OCI-LY1 (cell line): ENCODE data around the gene LMBRD2.

ENCODE experiments used
- H2AFZ ChIP-seq: fragments of 200-600 bp; sonication (generic), shearing (Covaris generic); 2 replicates; pipeline ENCODE4 v1.6.0; 2014; ENCODE audit warnings: antibody characterized with exemption, mild to moderate bottlenecking, low read length
- H3F3A ChIP-seq: fragments of 200-600 bp; sonication (generic), shearing (Covaris generic); 2 replicates; pipeline ENCODE4 v1.6.0; 2014; ENCODE audit warnings: mild to moderate bottlenecking, antibody characterized with exemption, low read length, moderate library complexity; ENCODE audit not compliant: insufficient read depth
- H3K27ac ChIP-seq: fragments of 200-600 bp; sonication (generic); 2 replicates; pipeline ENCODE4 v1.5.1; 2014; ENCODE audit warnings: low read length, mixed run types, mild to moderate bottlenecking, low read depth; ENCODE audit not compliant: poor library complexity, severe bottlenecking
- H3K27me3 ChIP-seq: fragments of 200-600 bp; sonication (generic); 2 replicates; pipeline ENCODE4 v1.6.0; 2014; ENCODE audit warnings: antibody characterized with exemption, mild to moderate bottlenecking, low read length, moderate library complexity; ENCODE audit not compliant: insufficient read depth
- H3K36me3 ChIP-seq: fragments of 200-600 bp; sonication (generic); 2 replicates; pipeline ENCODE4 v1.6.1; 2014; ENCODE audit warnings: mild to moderate bottlenecking, antibody characterized with exemption, low read length, moderate library complexity, mixed read lengths; ENCODE audit not compliant: insufficient read depth
- H3K4me1 ChIP-seq: fragments of 200-600 bp; sonication (generic); 2 replicates; pipeline ENCODE4 v1.5.1; 2014; ENCODE audit warnings: mild to moderate bottlenecking, low read length, moderate library complexity; ENCODE audit not compliant: insufficient read depth, severe bottlenecking
- H3K4me2 ChIP-seq: fragments of 200-600 bp; sonication (generic), shearing (Covaris generic); 2 replicates; pipeline ENCODE4 v1.6.1; 2014; ENCODE audit warnings: low read length
- H3K4me3 ChIP-seq: fragments of 200-600 bp; sonication (generic); 2 replicates; pipeline ENCODE4 v1.5.1; 2014; ENCODE audit warnings: low read length, low read depth, mild to moderate bottlenecking, mixed read lengths; ENCODE audit not compliant: poor library complexity, severe bottlenecking
- H3K79me2 ChIP-seq: fragments of 200-600 bp; shearing (Covaris generic); 2 replicates; pipeline ENCODE4 v1.6.1; 2016; ENCODE audit warnings: mixed run types, low read length, mixed read lengths; ENCODE audit not compliant: insufficient read depth
- H3K9ac ChIP-seq: fragments of 200-600 bp; sonication (generic), shearing (Covaris generic); 2 replicates; pipeline ENCODE4 v1.6.1; 2014; ENCODE audit warnings: mild to moderate bottlenecking, low read length, mixed read lengths
- H3K9me2 ChIP-seq: fragments of 200-600 bp; sonication (generic), shearing (Covaris generic); 2 replicates; pipeline ENCODE4 v1.6.1; 2014; ENCODE audit warnings: low read depth, mild to moderate bottlenecking, low read length, mixed read lengths
- H3K9me3 ChIP-seq: fragments of 200-600 bp; shearing (Covaris generic); 2 replicates; pipeline ENCODE4 v1.6.1; 2014; ENCODE audit warnings: low read length, mixed read lengths
- H4K20me1 ChIP-seq: fragments of 200-600 bp; sonication (generic), shearing (Covaris generic); 2 replicates; pipeline ENCODE4 v1.6.0; 2016; ENCODE audit warnings: mild to moderate bottlenecking, low read length; ENCODE audit not compliant: insufficient read depth
- EZH2 ChIP-seq: fragments of 200-600 bp; sonication (generic), shearing (Covaris generic); IDR thresholded peaks from 2 replicates; pipeline ENCODE4 v1.8.0; 2017; ENCODE audit warnings: borderline replicate concordance, mixed run types, mild to moderate bottlenecking, antibody characterized with exemption, low read length, moderate library complexity, mixed read lengths
- TF ChIP-seq, protein P1 (sequence below): fragments of 200-600 bp; sonication (generic), shearing (Covaris generic); IDR thresholded peaks from 2 replicates; pipeline ENCODE4 v1.5.1; 2017; ENCODE audit warnings: mild to moderate bottlenecking, antibody characterized with exemption, low read length, moderate library complexity, mixed read lengths

The LMBRD2 gene

GRCh38 chr5:36177715-36178523 is 26.2 kb upstream of the LMBRD2 start:
- Histone ChIP-seq H4K20me1 (no peaks in the 10 kb centered on the region), H3K9me3 (no peaks in the 10 kb centered on the region), H3K4me2 (no peak overlapping the region), H3F3A (no peaks in the 10 kb centered on the region), H3K79me2 (no peaks in the 10 kb centered on the region), H3K27ac (no peak overlapping the region), H3K4me1 (no peaks in the 10 kb centered on the region), H3K4me3 (no peak overlapping the region), H3K27me3 (no peaks in the 10 kb centered on the region), H3K9me2 (no peaks in the 10 kb centered on the region), H3K9ac (no peak overlapping the region), H3K36me3 (peaks cover 95% of the 10 kb centered on the region), H2AFZ (no peak overlapping the region)
- TF ChIP-seq EZH2: no peak
- TF ChIP-seq, protein P1, sequence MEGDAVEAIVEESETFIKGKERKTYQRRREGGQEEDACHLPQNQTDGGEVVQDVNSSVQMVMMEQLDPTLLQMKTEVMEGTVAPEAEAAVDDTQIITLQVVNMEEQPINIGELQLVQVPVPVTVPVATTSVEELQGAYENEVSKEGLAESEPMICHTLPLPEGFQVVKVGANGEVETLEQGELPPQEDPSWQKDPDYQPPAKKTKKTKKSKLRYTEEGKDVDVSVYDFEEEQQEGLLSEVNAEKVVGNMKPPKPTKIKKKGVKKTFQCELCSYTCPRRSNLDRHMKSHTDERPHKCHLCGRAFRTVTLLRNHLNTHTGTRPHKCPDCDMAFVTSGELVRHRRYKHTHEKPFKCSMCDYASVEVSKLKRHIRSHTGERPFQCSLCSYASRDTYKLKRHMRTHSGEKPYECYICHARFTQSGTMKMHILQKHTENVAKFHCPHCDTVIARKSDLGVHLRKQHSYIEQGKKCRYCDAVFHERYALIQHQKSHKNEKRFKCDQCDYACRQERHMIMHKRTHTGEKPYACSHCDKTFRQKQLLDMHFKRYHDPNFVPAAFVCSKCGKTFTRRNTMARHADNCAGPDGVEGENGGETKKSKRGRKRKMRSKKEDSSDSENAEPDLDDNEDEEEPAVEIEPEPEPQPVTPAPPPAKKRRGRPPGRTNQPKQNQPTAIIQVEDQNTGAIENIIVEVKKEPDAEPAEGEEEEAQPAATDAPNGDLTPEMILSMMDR: peak; percentile 65

DNA sequence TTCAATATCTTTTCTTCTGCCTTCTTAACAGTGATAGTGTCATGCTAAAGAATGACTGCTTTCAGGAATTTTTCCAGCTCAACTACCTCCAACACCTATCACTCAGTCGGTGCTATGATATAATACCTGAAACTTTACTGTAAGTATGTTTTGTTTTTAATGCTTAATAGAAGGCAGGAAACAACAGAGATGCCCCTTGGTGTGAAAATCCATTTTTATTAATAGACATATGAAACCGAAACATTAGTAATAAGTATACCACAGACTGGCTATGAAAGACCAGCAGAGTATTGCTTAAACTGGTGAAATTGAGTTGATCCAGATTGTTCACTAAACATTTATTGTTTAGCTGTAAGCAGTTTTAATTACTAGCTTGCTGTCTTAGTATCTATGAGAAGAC is 25.5 kb upstream of the LMBRD2 start:
- Histone ChIP-seq H3K79me2 (no peaks in the 10 kb centered on the region), H3K9me2 (no peaks in the 10 kb centered on the region), H3K9ac (no peak overlapping the region), H3K27ac (no peak overlapping the region), H2AFZ (no peak overlapping the region), H3K9me3 (no peaks in the 10 kb centered on the region), H3K4me2 (no peak overlapping the region), H3K36me3 (peaks cover 95% of the 10 kb centered on the region), H4K20me1 (no peaks in the 10 kb centered on the region), H3F3A (no peaks in the 10 kb centered on the region), H3K4me1 (no peaks in the 10 kb centered on the region), H3K4me3 (no peak overlapping the region), H3K27me3 (no peaks in the 10 kb centered on the region)
- TF ChIP-seq, protein P1: no peak

GRCh38 chr5:36175043-36175442 is 23.4 kb upstream of the LMBRD2 start:
- H3K27ac ChIP-seq: no peak overlapping the region
- no peaks in the 10 kb centered on the region for H3K4me1 ChIP-seq
- no peak overlapping the region for H2AFZ ChIP-seq
- H3K36me3 ChIP-seq: peaks cover 95% of the 10 kb centered on the region
- no peak overlapping the region for H3K4me2 ChIP-seq
- H3K27me3 ChIP-seq: no peaks in the 10 kb centered on the region
- TF ChIP-seq EZH2: no peak
- TF ChIP-seq, protein P1: no peak
- no peaks in the 10 kb centered on the region for H4K20me1 ChIP-seq
- no peak overlapping the region for H3K4me3 ChIP-seq
- no peak overlapping the region for H3K9ac ChIP-seq
- no peaks in the 10 kb centered on the region for H3K79me2 ChIP-seq
- no peaks in the 10 kb centered on the region for H3K9me3 ChIP-seq
- no peaks in the 10 kb centered on the region for H3K9me2 ChIP-seq
- no peaks in the 10 kb centered on the region for H3F3A ChIP-seq
